Type B pancreatic cell (in vitro differentiated cells): ENCODE results near the gene CIRBP. TPM values are rescaled to one million over a fixed set of nuclear protein-coding genes. Genes with fewer than 3 reads are reported as not detected.

ENCODE experiments used
- DNase-seq: peaks from one replicate; pipeline ENCODE4 v3.0.0; 2021; ENCODE audit warnings: mixed read lengths; ENCODE audit not compliant: unreplicated experiment; ENCODE audit errors: extremely low spot score
- H3K27ac Mint-ChIP-seq: 2 replicates; pipeline ENCODE4 v1.8.0; 2021; ENCODE audit warnings: mild to moderate bottlenecking, mixed read lengths
- H3K27me3 Mint-ChIP-seq: 2 replicates; pipeline ENCODE4 v1.8.0; 2021; ENCODE audit warnings: mixed read lengths
- H3K36me3 Mint-ChIP-seq: 2 replicates; pipeline ENCODE4 v1.8.0; 2021; ENCODE audit warnings: mixed read lengths
- H3K4me1 Mint-ChIP-seq: one replicate; pipeline ENCODE4 v1.8.0; 2021; ENCODE audit warnings: mixed read lengths; ENCODE audit not compliant: unreplicated experiment
- H3K4me3 Mint-ChIP-seq: 2 replicates; pipeline ENCODE4 v1.8.0; 2021; ENCODE audit warnings: mild to moderate bottlenecking, mixed read lengths
- H3K9me3 Mint-ChIP-seq: 2 replicates; pipeline ENCODE4 v1.8.0; 2021; ENCODE audit warnings: mixed read lengths
- total RNA-seq: library from RNA; stranded (reverse); gene quantifications from 2 replicates; pipeline ENCODE4 v1.2.1, GENCODE V29; 2021; ENCODE audit warnings: low replicate concordance
- TF ChIP-seq, protein P1 (sequence below): fragments of 200-600 bp; sonication (generic); conservative IDR thresholded peaks from 2 replicates; pipeline ENCODE4 v1.5.0; 2021; ENCODE audit warnings: antibody characterized with exemption, mild to moderate bottlenecking

CIRBP gene
- total RNA-seq, 1 donor from 2014 or later: 421 TPM

DNA sequence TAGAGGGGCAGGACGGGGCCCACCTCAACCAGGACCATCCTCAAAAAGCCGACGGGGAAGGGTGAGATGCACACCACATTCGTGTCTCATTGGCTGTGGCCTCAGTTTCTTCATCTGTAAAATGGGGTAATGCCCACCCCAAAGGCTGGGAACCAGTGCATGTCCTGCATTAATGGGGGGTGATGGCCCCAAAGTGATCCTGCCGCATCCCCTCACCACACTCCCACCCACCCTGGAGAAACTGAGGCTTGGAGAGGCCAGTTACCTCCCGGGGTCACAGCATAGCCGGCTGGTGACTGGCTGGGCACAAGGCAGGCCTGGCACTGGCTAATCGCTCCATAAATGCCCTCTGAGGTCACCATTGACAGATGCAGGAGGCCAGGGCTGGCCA, 21.4 kb upstream of the CIRBP start:
- peak overlapping the region; percentile 31 for H3K4me3 Mint-ChIP-seq
- no peak for DNase-seq
- no peak overlapping the region for H3K27ac Mint-ChIP-seq
- no peaks in the 10 kb centered on the region for H3K27me3 Mint-ChIP-seq
- H3K36me3 Mint-ChIP-seq: peaks cover 4% of the 10 kb centered on the region
- no peaks in the 10 kb centered on the region for H3K9me3 Mint-ChIP-seq
- H3K4me1 Mint-ChIP-seq: no peaks in the 10 kb centered on the region
- TF ChIP-seq, protein P1, sequence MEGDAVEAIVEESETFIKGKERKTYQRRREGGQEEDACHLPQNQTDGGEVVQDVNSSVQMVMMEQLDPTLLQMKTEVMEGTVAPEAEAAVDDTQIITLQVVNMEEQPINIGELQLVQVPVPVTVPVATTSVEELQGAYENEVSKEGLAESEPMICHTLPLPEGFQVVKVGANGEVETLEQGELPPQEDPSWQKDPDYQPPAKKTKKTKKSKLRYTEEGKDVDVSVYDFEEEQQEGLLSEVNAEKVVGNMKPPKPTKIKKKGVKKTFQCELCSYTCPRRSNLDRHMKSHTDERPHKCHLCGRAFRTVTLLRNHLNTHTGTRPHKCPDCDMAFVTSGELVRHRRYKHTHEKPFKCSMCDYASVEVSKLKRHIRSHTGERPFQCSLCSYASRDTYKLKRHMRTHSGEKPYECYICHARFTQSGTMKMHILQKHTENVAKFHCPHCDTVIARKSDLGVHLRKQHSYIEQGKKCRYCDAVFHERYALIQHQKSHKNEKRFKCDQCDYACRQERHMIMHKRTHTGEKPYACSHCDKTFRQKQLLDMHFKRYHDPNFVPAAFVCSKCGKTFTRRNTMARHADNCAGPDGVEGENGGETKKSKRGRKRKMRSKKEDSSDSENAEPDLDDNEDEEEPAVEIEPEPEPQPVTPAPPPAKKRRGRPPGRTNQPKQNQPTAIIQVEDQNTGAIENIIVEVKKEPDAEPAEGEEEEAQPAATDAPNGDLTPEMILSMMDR: no peak

DNA sequence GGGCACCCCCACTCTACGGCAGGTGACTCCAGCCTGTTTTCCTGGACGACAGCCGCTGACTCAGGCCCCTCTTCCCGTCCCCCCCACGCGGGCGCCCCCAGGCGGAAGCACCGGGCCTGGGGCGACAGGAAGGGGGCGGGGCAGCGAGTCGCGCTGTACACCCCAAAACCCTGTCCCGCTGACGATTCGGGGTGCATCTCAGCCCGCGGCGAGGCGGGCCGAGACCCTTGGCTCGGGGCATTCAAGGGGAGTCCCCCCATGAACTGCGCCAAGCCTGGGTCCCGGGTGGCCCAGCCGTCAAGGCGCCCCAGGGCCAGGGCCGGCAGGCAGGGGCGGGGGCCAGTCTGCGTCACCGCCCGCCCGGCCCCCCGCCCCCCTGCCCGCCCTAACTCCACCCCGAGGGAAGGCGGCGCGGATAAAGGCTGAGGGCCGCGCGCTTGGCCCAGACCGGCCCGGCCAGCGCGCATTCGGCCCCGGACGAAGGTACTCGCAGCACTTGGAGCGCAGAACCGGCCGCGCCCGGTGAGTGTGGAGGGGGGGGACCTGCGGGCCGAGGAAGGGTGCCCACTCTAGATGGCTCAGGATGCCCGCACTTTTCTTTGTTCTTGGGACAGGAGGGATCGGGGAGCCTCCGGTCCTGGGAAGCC, 20.9 kb upstream of the CIRBP start, which contains the start of gene MIDN:
MIDN (plus strand) TSS at position 445 of the 647 bp plus-strand sequence. CDS start 1,714 bp downstream, outside the sequence.
- Mint-ChIP-seq H3K9me3 (no peaks in the 10 kb centered on the region), H3K27ac (peak within 1 kb of the TSS; percentile 66), H3K4me1 (no peaks in the 10 kb centered on the region), H3K27me3 (no peaks in the 10 kb centered on the region), H3K4me3 (peak within 1 kb of the TSS; percentile 84), H3K36me3 (peaks cover 4% of the 10 kb centered on the region)
- no peak for DNase-seq
- TF ChIP-seq, protein P1: no peak

DNA sequence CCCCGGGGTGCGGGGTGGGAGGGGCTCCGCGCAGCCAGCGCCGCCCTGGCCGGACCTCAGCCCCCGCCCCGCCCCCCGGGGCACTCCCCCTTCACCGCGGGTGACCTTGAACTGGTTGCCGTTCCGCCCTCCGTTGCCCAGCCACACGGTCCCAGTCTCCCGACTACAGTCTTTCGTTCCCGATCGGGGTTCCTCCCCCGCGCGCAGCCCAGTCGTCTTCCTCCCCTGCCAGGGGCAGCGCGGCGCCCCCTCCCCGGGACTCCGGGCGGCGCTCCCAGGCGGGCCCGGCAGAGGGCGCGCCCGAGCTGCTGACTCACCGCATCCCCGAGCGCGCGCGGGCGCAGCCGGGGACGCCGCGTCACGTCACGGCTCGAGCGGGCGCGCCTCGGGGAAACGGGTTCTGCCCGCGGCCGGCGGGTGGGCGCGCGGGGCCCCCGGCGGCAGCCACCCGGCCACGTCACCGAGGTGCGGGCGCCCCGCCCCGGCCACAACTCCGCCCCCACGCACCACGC, 20.3 kb upstream of the CIRBP start:
- TF ChIP-seq, protein P1: peak; percentile 90
- Mint-ChIP-seq H3K9me3 (no peaks in the 10 kb centered on the region), H3K27me3 (no peaks in the 10 kb centered on the region), H3K27ac (peak overlapping the region; percentile 66), H3K4me3 (peak overlapping the region; percentile 84), H3K36me3 (peaks cover 4% of the 10 kb centered on the region), H3K4me1 (no peaks in the 10 kb centered on the region)
- DNase-seq: peak; percentile 93

DNA sequence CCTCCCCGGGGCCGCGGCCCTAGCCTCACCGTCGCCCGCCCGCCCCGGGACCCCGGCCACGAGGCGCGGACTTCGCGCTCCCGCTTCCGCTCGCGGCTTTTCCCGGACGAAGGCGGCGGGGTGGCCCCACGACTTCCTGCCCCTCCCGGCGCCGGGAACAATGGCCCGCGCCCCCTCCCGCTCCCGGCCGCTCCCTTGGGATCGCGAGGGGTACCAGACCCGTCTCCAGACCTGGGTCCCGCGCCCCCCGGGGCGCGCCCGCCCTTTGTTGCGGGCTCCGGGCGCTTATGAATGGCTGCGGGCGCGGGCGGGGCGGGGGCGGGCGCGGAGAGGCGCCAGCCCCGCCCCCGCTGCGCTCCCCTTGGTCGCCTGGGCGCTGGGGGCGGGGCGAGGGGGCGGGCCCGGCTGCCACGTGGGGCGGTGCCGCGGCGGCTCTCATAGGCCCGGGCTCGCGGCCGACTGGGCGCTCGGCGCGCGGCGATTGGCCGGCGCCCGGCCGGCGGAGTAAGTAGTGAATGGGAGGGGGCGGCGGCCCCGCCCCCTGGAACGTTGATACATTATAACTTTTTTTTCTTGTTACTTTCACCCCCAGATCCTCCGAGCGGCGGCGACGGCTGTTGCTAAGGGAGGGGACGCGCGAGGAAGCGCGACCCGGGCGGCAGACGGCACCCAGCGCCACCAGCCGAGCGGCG, 19.7 kb upstream of the CIRBP start:
- DNase-seq: peak; percentile 94

DNA sequence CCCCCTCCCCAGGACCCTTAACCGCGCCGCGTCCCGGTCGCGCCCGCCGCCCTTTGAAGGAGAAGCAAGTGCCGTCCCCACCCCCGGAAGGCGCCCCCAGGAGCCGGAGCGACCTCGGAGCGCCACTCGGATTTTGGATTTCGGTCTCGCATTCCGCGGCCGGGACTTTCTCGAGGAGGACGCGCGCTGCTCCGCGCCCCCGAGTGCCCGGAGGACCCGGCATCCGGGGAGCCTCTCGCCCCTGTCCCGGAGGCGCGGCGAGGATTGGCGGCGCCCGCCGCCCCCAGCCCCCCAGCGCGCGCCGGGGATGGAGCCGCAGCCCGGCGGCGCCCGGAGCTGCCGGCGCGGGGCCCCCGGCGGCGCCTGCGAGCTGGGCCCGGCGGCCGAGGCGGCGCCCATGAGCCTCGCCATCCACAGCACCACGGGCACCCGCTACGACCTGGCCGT, 19.1 kb upstream of the CIRBP start:
- DNase-seq: no peak
- Mint-ChIP-seq H3K9me3 (no peaks in the 10 kb centered on the region), H3K4me1 (no peaks in the 10 kb centered on the region), H3K27me3 (no peaks in the 10 kb centered on the region), H3K36me3 (peaks cover 9% of the 10 kb centered on the region), H3K4me3 (peak overlapping the region; percentile 89), H3K27ac (peak overlapping the region; percentile 83)
- TF ChIP-seq, protein P1: no peak

More for the DNA sequence above, 19.7 kb upstream of the CIRBP start:
- Mint-ChIP-seq H3K27ac (peak overlapping the region; percentile 83), H3K27me3 (no peaks in the 10 kb centered on the region), H3K4me3 (peak overlapping the region; percentile 89), H3K4me1 (no peaks in the 10 kb centered on the region), H3K36me3 (peaks cover 4% of the 10 kb centered on the region), H3K9me3 (no peaks in the 10 kb centered on the region)
- TF ChIP-seq, protein P1: no peak
